WTC11 (cell line): ENCODE data around the gene STAU1. TPM values are rescaled to one million over a fixed set of nuclear protein-coding genes. Genes with fewer than 3 reads are reported as not detected.

ENCODE experiments used
- ATAC-seq: fragments of 200-7000 bp; cut with Tn5 transposase; 2 replicates; pipeline ENCODE4 v1.10.0; 2021; ENCODE audit warnings: mild to moderate bottlenecking, moderate library complexity
- CTCF ChIA-PET: fragments of 300-600 bp; sonication (Branson Sonifier 250); formaldehyde crosslinking; loops from one replicate; lab custom pipeline; 2021; ENCODE audit warnings: antibody characterized with exemption; lab: Charles Lee
- POLR2A ChIA-PET: fragments of 350-600 bp; sonication (Branson Sonifier 250); formaldehyde crosslinking; loops from one replicate; lab custom pipeline; 2021; ENCODE audit warnings: antibody characterized with exemption; lab: Charles Lee
- DNase-seq: peaks from one replicate; pipeline ENCODE4 v3.0.0; 2021; ENCODE audit warnings: low spot score
- H3K27ac Mint-ChIP-seq: 2 replicates; pipeline ENCODE4 v1.8.0; 2021; ENCODE audit warnings: mixed read lengths
- H3K27me3 Mint-ChIP-seq: 2 replicates; pipeline ENCODE4 v1.8.0; 2021; ENCODE audit warnings: low read depth, mild to moderate bottlenecking, moderate library complexity, mixed read lengths
- H3K36me3 Mint-ChIP-seq: 2 replicates; pipeline ENCODE4 v1.8.0; 2021; ENCODE audit warnings: mixed read lengths
- H3K4me1 Mint-ChIP-seq: 2 replicates; pipeline ENCODE4 v1.8.0; 2022; ENCODE audit warnings: mixed read lengths
- H3K4me3 Mint-ChIP-seq: 2 replicates; pipeline ENCODE4 v1.8.0; 2021; ENCODE audit warnings: mild to moderate bottlenecking, moderate library complexity, mixed read lengths
- H3K9me3 Mint-ChIP-seq: 2 replicates; pipeline ENCODE4 v1.8.0; 2021; ENCODE audit warnings: mixed read lengths
- ATF1 ChIP-seq: sonication (generic); formaldehyde crosslinking; IDR thresholded peaks from 2 replicates; pipeline ENCODE4 v1.8.1; 2023; ENCODE audit warnings: mild to moderate bottlenecking, moderate library complexity, missing genetic modification reagents
- CREB1 ChIP-seq: sonication (generic); formaldehyde crosslinking; IDR thresholded peaks from 2 replicates; pipeline ENCODE4 v1.8.0; 2023; ENCODE audit warnings: mild to moderate bottlenecking, missing genetic modification reagents
- FOXK1 ChIP-seq: sonication (generic); formaldehyde crosslinking; IDR thresholded peaks from 2 replicates; pipeline ENCODE4 v1.8.0; 2022; ENCODE audit warnings: mild to moderate bottlenecking, moderate library complexity, missing genetic modification reagents
- IRF2 ChIP-seq: sonication (generic); formaldehyde crosslinking; IDR thresholded peaks from 2 replicates; pipeline ENCODE4 v1.8.0; 2022; ENCODE audit warnings: low read depth, missing genetic modification reagents, borderline replicate concordance
- KAT7 ChIP-seq: sonication (generic); formaldehyde crosslinking; IDR thresholded peaks from 2 replicates; pipeline ENCODE4 v1.8.1; 2023; ENCODE audit warnings: missing genetic modification reagents, mild to moderate bottlenecking, borderline replicate concordance
- NFE2L1 ChIP-seq: sonication (generic); formaldehyde crosslinking; IDR thresholded peaks from 2 replicates; pipeline ENCODE4 v1.8.1; 2023; ENCODE audit warnings: missing genetic modification reagents
- NR3C1 ChIP-seq: sonication (generic); formaldehyde crosslinking; conservative IDR thresholded peaks from 2 replicates; pipeline ENCODE4 v1.8.1; 2023; ENCODE audit warnings: low read depth, mild to moderate bottlenecking, missing genetic modification reagents
- SMAD3 ChIP-seq: sonication (generic); formaldehyde crosslinking; IDR thresholded peaks from 2 replicates; pipeline ENCODE4 v1.8.0; 2022; ENCODE audit warnings: missing genetic modification reagents, mild to moderate bottlenecking, borderline replicate concordance
- TEAD4 ChIP-seq: sonication (generic); formaldehyde crosslinking; IDR thresholded peaks from 2 replicates; pipeline ENCODE4 v1.8.0; 2022; ENCODE audit warnings: mild to moderate bottlenecking, missing genetic modification reagents
- TP53 ChIP-seq: sonication (generic); formaldehyde crosslinking; IDR thresholded peaks from 2 replicates; pipeline ENCODE4 v1.8.1; 2023; ENCODE audit warnings: mild to moderate bottlenecking, missing genetic modification reagents
- ZNF219 ChIP-seq: sonication (generic); formaldehyde crosslinking; IDR thresholded peaks from 2 replicates; pipeline ENCODE4 v1.8.0; 2023; ENCODE audit warnings: missing genetic modification reagents, mild to moderate bottlenecking, borderline replicate concordance
- ZNF423 ChIP-seq: fragments of 250-450 bp; sonication (Bioruptor Pico); IDR thresholded peaks from 2 replicates; pipeline ENCODE4 v2.1.2; 2022; ENCODE audit warnings: mild to moderate bottlenecking, moderate library complexity
- total RNA-seq: library from RNA; stranded (reverse); gene quantifications from 3 replicates; pipeline ENCODE4 v1.2.3, GENCODE V29; 2021
- TF ChIP-seq, protein P1 (sequence below): sonication (generic); formaldehyde crosslinking; IDR thresholded peaks from 2 replicates; pipeline ENCODE4 v1.8.1; 2023; ENCODE audit warnings: mild to moderate bottlenecking, missing genetic modification reagents
- TF ChIP-seq, protein P2 (sequence below): fragments of 250-450 bp; sonication (Bioruptor Pico); IDR thresholded peaks from 2 replicates; pipeline ENCODE4 v1.9.0; 2021; ENCODE audit warnings: mild to moderate bottlenecking
- TF ChIP-seq, protein P3 (sequence below): sonication (generic); formaldehyde crosslinking; IDR thresholded peaks from 2 replicates; pipeline ENCODE4 v1.8.0; 2022; ENCODE audit warnings: missing genetic modification reagents
- TF ChIP-seq, protein P4 (sequence below): sonication (generic); formaldehyde crosslinking; IDR thresholded peaks from 2 replicates; pipeline ENCODE4 v1.8.1; 2022; ENCODE audit warnings: mild to moderate bottlenecking, moderate library complexity, missing genetic modification reagents
- TF ChIP-seq, protein P5 (sequence below): sonication (generic); formaldehyde crosslinking; IDR thresholded peaks from 2 replicates; pipeline ENCODE4 v1.8.0; 2023; ENCODE audit warnings: missing genetic modification reagents, mild to moderate bottlenecking, borderline replicate concordance

The STAU1 gene
- total RNA-seq, 1 experiment from 2014 or later, result 92.6 TPM

DNA sequence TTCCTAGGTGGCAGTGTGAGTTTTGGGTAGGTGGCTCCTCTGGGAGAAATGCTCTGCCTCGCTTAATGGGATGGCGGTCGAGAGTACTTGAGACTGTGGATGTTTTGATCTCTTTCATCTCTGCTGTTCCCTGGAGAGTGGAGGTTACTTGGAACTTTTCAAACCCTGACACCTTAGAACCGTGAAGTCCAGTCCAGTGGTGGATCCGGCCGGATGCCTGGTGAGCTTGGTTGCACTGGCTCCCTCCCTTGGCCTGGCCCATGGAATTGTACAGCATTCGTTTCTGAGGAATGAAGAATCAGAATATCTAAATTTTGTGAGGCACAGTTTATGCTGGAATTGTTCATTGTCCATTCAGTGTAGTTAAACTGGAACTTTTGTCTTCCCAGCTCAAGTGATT, 91.0 kb downstream of the STAU1 start:
- TF ChIP-seq NFE2L1 (CRISPR knock-in tag), result no peak
- TF ChIP-seq, all 79 proteins: peak for 0
- H3K36me3 Mint-ChIP-seq, result peaks cover 82% of the 10 kb centered on the region
- no peak overlapping the region; the same call in 1 of the 2 replicates for H3K27ac Mint-ChIP-seq
- CTCF ChIA-PET, result no interaction called here
- POLR2A ChIA-PET, result no interaction called here
- no peak for DNase-seq
- no peaks in the 10 kb centered on the region for H3K9me3 Mint-ChIP-seq
- ATAC-seq, result no peak
- no peaks in the 10 kb centered on the region for H3K27me3 Mint-ChIP-seq
- no peak overlapping the region for H3K4me3 Mint-ChIP-seq
- H3K4me1 Mint-ChIP-seq, result no peaks in the 10 kb centered on the region

DNA sequence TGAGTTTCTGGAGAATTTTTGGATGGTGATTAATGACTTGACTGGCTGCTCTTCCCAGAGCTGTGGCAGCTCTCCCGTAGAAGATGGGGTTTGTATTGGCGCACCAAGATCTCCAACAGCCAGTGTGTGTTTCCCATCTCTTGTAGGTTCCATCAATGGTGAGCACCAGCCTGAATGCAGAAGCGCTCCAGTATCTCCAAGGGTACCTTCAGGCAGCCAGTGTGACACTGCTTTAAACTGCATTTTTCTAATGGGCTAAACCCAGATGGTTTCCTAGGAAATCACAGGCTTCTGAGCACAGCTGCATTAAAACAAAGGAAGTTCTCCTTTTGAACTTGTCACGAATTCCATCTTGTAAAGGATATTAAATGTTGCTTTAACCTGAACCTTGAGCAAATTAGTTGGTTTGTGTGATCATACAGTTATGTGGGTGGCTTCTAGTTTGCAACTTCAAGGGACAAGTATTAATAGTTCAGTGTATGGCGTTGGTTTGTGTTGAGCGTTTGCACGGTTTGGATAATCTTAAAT, 91.9 kb downstream of the STAU1 start:
- H3K27ac Mint-ChIP-seq, result peak overlapping the region; percentile 54; the same call in 1 of the 2 replicates

DNA sequence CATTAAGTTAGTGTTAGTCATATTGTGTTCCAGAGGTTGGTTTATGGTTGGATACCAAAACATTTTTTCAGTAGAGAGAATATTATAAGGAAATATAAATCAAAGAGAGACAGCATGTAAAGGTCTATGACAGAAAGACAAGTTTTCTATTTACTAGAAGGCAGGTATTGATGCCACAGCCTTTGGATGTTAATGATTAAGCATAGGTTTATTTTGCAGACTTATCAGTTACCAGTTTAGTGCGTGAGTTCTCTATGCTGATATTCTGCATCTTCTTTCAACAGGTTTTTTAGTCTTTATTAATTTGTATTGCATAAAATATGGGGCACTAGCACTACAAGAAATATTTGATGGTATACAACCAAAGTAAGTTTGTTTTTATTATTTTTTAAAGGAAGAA, 96.4 kb downstream of the STAU1 start:
- ChIA-PET CTCF (no interaction called here), POLR2A (no interaction called here)
- TF ChIP-seq SMAD3 (CRISPR knock-in tag), result no peak
- TF ChIP-seq ZNF423 (CRISPR knock-in tag), result no peak
- no peak for TF ChIP-seq KAT7
- TF ChIP-seq, protein P1, sequence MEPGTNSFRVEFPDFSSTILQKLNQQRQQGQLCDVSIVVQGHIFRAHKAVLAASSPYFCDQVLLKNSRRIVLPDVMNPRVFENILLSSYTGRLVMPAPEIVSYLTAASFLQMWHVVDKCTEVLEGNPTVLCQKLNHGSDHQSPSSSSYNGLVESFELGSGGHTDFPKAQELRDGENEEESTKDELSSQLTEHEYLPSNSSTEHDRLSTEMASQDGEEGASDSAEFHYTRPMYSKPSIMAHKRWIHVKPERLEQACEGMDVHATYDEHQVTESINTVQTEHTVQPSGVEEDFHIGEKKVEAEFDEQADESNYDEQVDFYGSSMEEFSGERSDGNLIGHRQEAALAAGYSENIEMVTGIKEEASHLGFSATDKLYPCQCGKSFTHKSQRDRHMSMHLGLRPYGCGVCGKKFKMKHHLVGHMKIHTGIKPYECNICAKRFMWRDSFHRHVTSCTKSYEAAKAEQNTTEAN, result no peak
- TF ChIP-seq IRF2 (CRISPR knock-in tag), result no peak
- no peak for TF ChIP-seq ZNF219 (CRISPR knock-in tag)
- no peak for TF ChIP-seq NR3C1 (CRISPR knock-in tag)
- no peak for TF ChIP-seq ATF1 (CRISPR knock-in tag)
- TF ChIP-seq, protein P2, sequence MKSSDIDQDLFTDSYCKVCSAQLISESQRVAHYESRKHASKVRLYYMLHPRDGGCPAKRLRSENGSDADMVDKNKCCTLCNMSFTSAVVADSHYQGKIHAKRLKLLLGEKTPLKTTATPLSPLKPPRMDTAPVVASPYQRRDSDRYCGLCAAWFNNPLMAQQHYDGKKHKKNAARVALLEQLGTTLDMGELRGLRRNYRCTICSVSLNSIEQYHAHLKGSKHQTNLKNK (CRISPR knock-in tag), result no peak
- no peak for TF ChIP-seq CREB1 (CRISPR knock-in tag)
- Mint-ChIP-seq H3K4me3 (no peak overlapping the region), H3K9me3 (no peaks in the 10 kb centered on the region), H3K27me3 (no peaks in the 10 kb centered on the region), H3K27ac (no peak overlapping the region), H3K36me3 (peaks cover 95% of the 10 kb centered on the region), H3K4me1 (no peaks in the 10 kb centered on the region)
- ATAC-seq (no peak), DNase-seq (no peak)

More for the DNA sequence above, 91.9 kb downstream of the STAU1 start:
- DNase-seq, result no peak
- ATAC-seq, result no peak
- CTCF ChIA-PET, result no interaction called here
- Mint-ChIP-seq H3K9me3 (no peaks in the 10 kb centered on the region), H3K4me3 (no peak overlapping the region), H3K36me3 (peaks cover 83% of the 10 kb centered on the region), H3K4me1 (no peaks in the 10 kb centered on the region), H3K27me3 (no peaks in the 10 kb centered on the region)
- POLR2A ChIA-PET, result no interaction called here
- TF ChIP-seq FOXK1 (CRISPR knock-in tag), result no peak
- TF ChIP-seq, protein P3, sequence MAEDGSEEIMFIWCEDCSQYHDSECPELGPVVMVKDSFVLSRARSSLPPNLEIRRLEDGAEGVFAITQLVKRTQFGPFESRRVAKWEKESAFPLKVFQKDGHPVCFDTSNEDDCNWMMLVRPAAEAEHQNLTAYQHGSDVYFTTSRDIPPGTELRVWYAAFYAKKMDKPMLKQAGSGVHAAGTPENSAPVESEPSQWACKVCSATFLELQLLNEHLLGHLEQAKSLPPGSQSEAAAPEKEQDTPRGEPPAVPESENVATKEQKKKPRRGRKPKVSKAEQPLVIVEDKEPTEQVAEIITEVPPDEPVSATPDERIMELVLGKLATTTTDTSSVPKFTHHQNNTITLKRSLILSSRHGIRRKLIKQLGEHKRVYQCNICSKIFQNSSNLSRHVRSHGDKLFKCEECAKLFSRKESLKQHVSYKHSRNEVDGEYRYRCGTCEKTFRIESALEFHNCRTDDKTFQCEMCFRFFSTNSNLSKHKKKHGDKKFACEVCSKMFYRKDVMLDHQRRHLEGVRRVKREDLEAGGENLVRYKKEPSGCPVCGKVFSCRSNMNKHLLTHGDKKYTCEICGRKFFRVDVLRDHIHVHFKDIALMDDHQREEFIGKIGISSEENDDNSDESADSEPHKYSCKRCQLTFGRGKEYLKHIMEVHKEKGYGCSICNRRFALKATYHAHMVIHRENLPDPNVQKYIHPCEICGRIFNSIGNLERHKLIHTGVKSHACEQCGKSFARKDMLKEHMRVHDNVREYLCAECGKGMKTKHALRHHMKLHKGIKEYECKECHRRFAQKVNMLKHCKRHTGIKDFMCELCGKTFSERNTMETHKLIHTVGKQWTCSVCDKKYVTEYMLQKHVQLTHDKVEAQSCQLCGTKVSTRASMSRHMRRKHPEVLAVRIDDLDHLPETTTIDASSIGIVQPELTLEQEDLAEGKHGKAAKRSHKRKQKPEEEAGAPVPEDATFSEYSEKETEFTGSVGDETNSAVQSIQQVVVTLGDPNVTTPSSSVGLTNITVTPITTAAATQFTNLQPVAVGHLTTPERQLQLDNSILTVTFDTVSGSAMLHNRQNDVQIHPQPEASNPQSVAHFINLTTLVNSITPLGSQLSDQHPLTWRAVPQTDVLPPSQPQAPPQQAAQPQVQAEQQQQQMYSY (CRISPR knock-in tag), result no peak
- no peak for TF ChIP-seq NFE2L1 (CRISPR knock-in tag)
- TF ChIP-seq TP53 (CRISPR knock-in tag), result no peak
- TF ChIP-seq, protein P4, sequence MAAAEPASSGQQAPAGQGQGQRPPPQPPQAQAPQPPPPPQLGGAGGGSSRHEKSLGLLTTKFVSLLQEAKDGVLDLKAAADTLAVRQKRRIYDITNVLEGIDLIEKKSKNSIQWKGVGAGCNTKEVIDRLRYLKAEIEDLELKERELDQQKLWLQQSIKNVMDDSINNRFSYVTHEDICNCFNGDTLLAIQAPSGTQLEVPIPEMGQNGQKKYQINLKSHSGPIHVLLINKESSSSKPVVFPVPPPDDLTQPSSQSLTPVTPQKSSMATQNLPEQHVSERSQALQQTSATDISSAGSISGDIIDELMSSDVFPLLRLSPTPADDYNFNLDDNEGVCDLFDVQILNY (CRISPR knock-in tag), result no peak
- TF ChIP-seq, protein P5, sequence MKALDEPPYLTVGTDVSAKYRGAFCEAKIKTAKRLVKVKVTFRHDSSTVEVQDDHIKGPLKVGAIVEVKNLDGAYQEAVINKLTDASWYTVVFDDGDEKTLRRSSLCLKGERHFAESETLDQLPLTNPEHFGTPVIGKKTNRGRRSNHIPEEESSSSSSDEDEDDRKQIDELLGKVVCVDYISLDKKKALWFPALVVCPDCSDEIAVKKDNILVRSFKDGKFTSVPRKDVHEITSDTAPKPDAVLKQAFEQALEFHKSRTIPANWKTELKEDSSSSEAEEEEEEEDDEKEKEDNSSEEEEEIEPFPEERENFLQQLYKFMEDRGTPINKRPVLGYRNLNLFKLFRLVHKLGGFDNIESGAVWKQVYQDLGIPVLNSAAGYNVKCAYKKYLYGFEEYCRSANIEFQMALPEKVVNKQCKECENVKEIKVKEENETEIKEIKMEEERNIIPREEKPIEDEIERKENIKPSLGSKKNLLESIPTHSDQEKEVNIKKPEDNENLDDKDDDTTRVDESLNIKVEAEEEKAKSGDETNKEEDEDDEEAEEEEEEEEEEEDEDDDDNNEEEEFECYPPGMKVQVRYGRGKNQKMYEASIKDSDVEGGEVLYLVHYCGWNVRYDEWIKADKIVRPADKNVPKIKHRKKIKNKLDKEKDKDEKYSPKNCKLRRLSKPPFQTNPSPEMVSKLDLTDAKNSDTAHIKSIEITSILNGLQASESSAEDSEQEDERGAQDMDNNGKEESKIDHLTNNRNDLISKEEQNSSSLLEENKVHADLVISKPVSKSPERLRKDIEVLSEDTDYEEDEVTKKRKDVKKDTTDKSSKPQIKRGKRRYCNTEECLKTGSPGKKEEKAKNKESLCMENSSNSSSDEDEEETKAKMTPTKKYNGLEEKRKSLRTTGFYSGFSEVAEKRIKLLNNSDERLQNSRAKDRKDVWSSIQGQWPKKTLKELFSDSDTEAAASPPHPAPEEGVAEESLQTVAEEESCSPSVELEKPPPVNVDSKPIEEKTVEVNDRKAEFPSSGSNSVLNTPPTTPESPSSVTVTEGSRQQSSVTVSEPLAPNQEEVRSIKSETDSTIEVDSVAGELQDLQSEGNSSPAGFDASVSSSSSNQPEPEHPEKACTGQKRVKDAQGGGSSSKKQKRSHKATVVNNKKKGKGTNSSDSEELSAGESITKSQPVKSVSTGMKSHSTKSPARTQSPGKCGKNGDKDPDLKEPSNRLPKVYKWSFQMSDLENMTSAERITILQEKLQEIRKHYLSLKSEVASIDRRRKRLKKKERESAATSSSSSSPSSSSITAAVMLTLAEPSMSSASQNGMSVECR (CRISPR knock-in tag), result no peak
- no peak for TF ChIP-seq TEAD4 (CRISPR knock-in tag)
